ENCODE results near the gene HDGFL3.

GRCh38 chr15:83170474-83171165, 37.0 kb downstream of the HDGFL3 start:
- TF ChIP-seq CTCF (tag by site-specific recombination; IDR thresholded peaks at IDR 0.05) (no peak), GFI1B (tag by site-specific recombination; IDR thresholded peaks at IDR 0.05) (no peak), YY1 (tag by site-specific recombination; IDR thresholded peaks at IDR 0.05) (no peak), ZNF114 (tag by site-specific recombination; IDR thresholded peaks at IDR 0.05) (no peak), ZNF16 (tag by site-specific recombination; IDR thresholded peaks at IDR 0.05; ENCODE audit: low read depth) (no peak), ZNF449 (tag by site-specific recombination; IDR thresholded peaks at IDR 0.05) (no peak), ZNF518A (tag by site-specific recombination; conservative IDR thresholded peaks at IDR 0.05; ENCODE audit: low read depth) (no peak), ZEB2 (tag by site-specific recombination; IDR thresholded peaks at IDR 0.05) (no peak), ZNF146 (tag by site-specific recombination; IDR thresholded peaks at IDR 0.05) (no peak)
